Bronchial epithelial cell (primary cell): ENCODE measurements around the gene APOH. TPM values are rescaled to one million over a fixed set of nuclear protein-coding genes. Genes with fewer than 3 reads are reported as not detected.

Experiments used
- DNase-seq: peaks from one replicate; pipeline ENCODE4 v3.0.0-alpha.2; 2010; ENCODE audit warnings: low read depth
- FAIRE-seq: peaks from 2 replicates; lab custom pipeline; 2011; peaks lifted over from hg19 to GRCh38; lab: Jason Lieb, UNC
- H3K27me3 ChIP-seq: 2 replicates; pipeline ENCODE4 v1.5.1; 2011; ENCODE audit warnings: low read length; ENCODE audit not compliant: control insufficient read depth, insufficient read depth
- H3K36me3 ChIP-seq: 2 replicates; pipeline ENCODE4 v1.5.1; 2011; ENCODE audit warnings: low read length; ENCODE audit not compliant: control insufficient read depth, insufficient read depth
- H3K4me3 ChIP-seq: 2 replicates; pipeline ENCODE4 v1.5.1; 2011; ENCODE audit warnings: mild to moderate bottlenecking, low read depth, low read length, control low read depth
- CTCF ChIP-seq: IDR thresholded peaks from 2 replicates; pipeline ENCODE4 v1.5.1; 2011; ENCODE audit warnings: mild to moderate bottlenecking, moderate library complexity, low read length, control low read depth, inconsistent platforms; ENCODE audit not compliant: insufficient read depth, severe bottlenecking
- total RNA-seq: library from RNA; depleted of rRNA; stranded (reverse); fragments of >200 nt; gene quantifications from 2 replicates; pipeline ENCODE4 v1.2.1, GENCODE V29; 2014

APOH gene
- total RNA-seq, 1 donor from 2014 or later, result under 0.01 TPM

GRCh38 chr17:66250686-66251085 lies 21.5 kb upstream of the APOH start:
- DNase-seq, result no peak

GRCh38 chr17:66248285-66248684 lies 19.1 kb upstream of the APOH start:
- Histone ChIP-seq H3K4me3 (no peak overlapping the region), H3K36me3 (no peaks in the 10 kb centered on the region), H3K27me3 (no peaks in the 10 kb centered on the region)
- no peak for DNase-seq
- no peak for TF ChIP-seq CTCF
- no peak for FAIRE-seq

More at GRCh38 chr17:66250686-66251085, 21.5 kb upstream of the APOH start:
- FAIRE-seq, result no peak
- TF ChIP-seq CTCF, result no peak
- Histone ChIP-seq H3K4me3 (no peak overlapping the region), H3K36me3 (no peaks in the 10 kb centered on the region), H3K27me3 (no peaks in the 10 kb centered on the region)

GRCh38 chr17:66241839-66242238 lies 12.6 kb upstream of the APOH start:
- FAIRE-seq, result no peak
- DNase-seq, result no peak
- Histone ChIP-seq H3K36me3 (no peaks in the 10 kb centered on the region), H3K27me3 (no peaks in the 10 kb centered on the region), H3K4me3 (no peak overlapping the region)
- no peak for TF ChIP-seq CTCF

GRCh38 chr17:66240630-66241029 lies 11.4 kb upstream of the APOH start:
- H3K36me3 ChIP-seq, result no peaks in the 10 kb centered on the region
- no peak for TF ChIP-seq CTCF
- FAIRE-seq (no peak), DNase-seq (peak; percentile 57)
- no peaks in the 10 kb centered on the region for H3K27me3 ChIP-seq
- H3K4me3 ChIP-seq, result no peak overlapping the region

GRCh38 chr17:66240013-66240412 lies 10.8 kb upstream of the APOH start:
- Histone ChIP-seq H3K36me3 (no peaks in the 10 kb centered on the region), H3K27me3 (no peaks in the 10 kb centered on the region), H3K4me3 (no peak overlapping the region)
- no peak for TF ChIP-seq CTCF
- no peak for DNase-seq
- FAIRE-seq, result no peak

- no peak for FAIRE-seq
- H3K27me3 ChIP-seq, result no peaks in the 10 kb centered on the region
- no peak for TF ChIP-seq CTCF
- H3K4me3 ChIP-seq, result no peak overlapping the region
- no peak for DNase-seq
- H3K36me3 ChIP-seq, result no peaks in the 10 kb centered on the region
These were observed 6.3 kb upstream of the APOH start for GRCh38 chr17:66235377-66235994.
